SH-SY5Y (cell line): ENCODE measurements around the gene PYCR2.

Source experiments
- GATA2 ChIP-seq: IDR thresholded peaks from 2 replicates; pipeline ENCODE4 v1.6.1; 2011; ENCODE audit warnings: mild to moderate bottlenecking, low read depth, low read length
- GATA3 ChIP-seq: IDR thresholded peaks from 2 replicates; pipeline ENCODE4 v1.6.1; 2011; ENCODE audit warnings: low read depth, mild to moderate bottlenecking, low read length, moderate library complexity

DNA sequence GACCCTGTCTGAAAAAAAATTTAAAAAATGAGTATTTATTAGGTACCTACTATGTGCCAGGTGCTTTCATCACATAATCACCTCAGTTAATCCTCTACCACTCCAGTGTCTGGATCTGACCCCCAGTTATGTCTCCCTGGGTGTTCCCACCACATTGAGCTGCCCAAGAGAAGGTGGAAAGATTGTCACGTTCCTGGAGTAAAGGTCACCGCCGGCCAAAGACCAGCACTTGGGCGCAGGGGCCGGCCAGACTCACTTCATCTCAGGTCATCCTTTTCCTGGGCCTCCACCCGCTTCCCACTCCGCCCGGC is 714 bp downstream of the PYCR2 start:
- TF ChIP-seq GATA2, result no peak
- TF ChIP-seq GATA3, result no peak
